ENCODE data around the gene EXOSC1. TPM values are rescaled to one million over a fixed set of nuclear protein-coding genes. Genes with fewer than 3 reads are reported as not detected.

EXOSC1 gene
- total RNA-seq, 1 donor from 2014 or later = 37.6 TPM

- H3K27ac ChIP-seq = peak overlapping the region; percentile 8
- no peak for DNase-seq (ENCODE audit: extremely low spot score in 2 of 2)
- peaks cover 14% of the 10 kb centered on the region for H3K4me1 ChIP-seq
- peaks cover 0 to 17% of the 10 kb centered on the region in 2 donors for H3K36me3 ChIP-seq
- no peaks in the 10 kb centered on the region for H3K9me3 ChIP-seq
- no peaks in the 10 kb centered on the region for H3K27me3 ChIP-seq
- TF ChIP-seq POLR2A (IDR thresholded peaks at IDR 0.05) = no peak
- peak in 1 of 2 donors; percentile 27 for TF ChIP-seq POLR2AphosphoS5 (IDR thresholded peaks at IDR 0.05; ENCODE audit: insufficient read depth in 1 of 2, low read depth in 1 of 2)
- intact Hi-C loops (cut with DNase I) = no loop called here
- H3K4me3 ChIP-seq = peak overlapping the region; percentile 78 to 88
Measured at GRCh38 chr10:97399843-97400545, 45.8 kb downstream of the EXOSC1 start.

- no peak for TF ChIP-seq POLR2A (IDR thresholded peaks at IDR 0.05)
- TF ChIP-seq CTCF (IDR thresholded peaks at IDR 0.05) = no peak
- no peak for TF ChIP-seq POLR2AphosphoS5 (IDR thresholded peaks at IDR 0.05; ENCODE audit: insufficient read depth in 1 of 2, low read depth in 1 of 2)
- H3K27ac ChIP-seq = no peak overlapping the region
- intact Hi-C loops (cut with DNase I) = no loop called here
- H3K4me1 ChIP-seq = peaks cover 14% of the 10 kb centered on the region
- peaks cover 0 to 39% of the 10 kb centered on the region in 2 donors for H3K36me3 ChIP-seq
- no peak overlapping the region for H3K4me3 ChIP-seq
- DNase-seq (ENCODE audit: extremely low spot score in 2 of 2) = no peak
- H3K9me3 ChIP-seq = no peaks in the 10 kb centered on the region
- H3K27me3 ChIP-seq = no peaks in the 10 kb centered on the region
Measured at GRCh38 chr10:97396056-97396455, 49.8 kb downstream of the EXOSC1 start.

GRCh38 chr10:97393034-97393573 lies 52.7 kb downstream of the EXOSC1 start:
- peaks cover 0 to 60% of the 10 kb centered on the region in 2 donors for H3K36me3 ChIP-seq
- H3K4me1 ChIP-seq = no peaks in the 10 kb centered on the region
- no peaks in the 10 kb centered on the region for H3K27me3 ChIP-seq
- no peak for DNase-seq (ENCODE audit: extremely low spot score in 2 of 2)
- no peak for TF ChIP-seq POLR2AphosphoS5 (IDR thresholded peaks at IDR 0.05; ENCODE audit: insufficient read depth in 1 of 2, low read depth in 1 of 2)
- TF ChIP-seq CTCF (IDR thresholded peaks at IDR 0.05) = no peak
- no peak for TF ChIP-seq POLR2A (IDR thresholded peaks at IDR 0.05)
- H3K4me3 ChIP-seq = no peak overlapping the region
- intact Hi-C loops (cut with DNase I) = no loop called here
- H3K9me3 ChIP-seq = no peaks in the 10 kb centered on the region
- H3K27ac ChIP-seq = no peak overlapping the region

- H3K4me3 ChIP-seq = no peak overlapping the region
- no peaks in the 10 kb centered on the region for H3K9me3 ChIP-seq
- intact Hi-C loops (cut with DNase I) = no loop called here
- H3K27me3 ChIP-seq = no peaks in the 10 kb centered on the region
- no peak overlapping the region for H3K27ac ChIP-seq
- DNase-seq (ENCODE audit: extremely low spot score in 2 of 2) = no peak
- TF ChIP-seq CTCF (IDR thresholded peaks at IDR 0.05) = no peak
- TF ChIP-seq POLR2AphosphoS5 (IDR thresholded peaks at IDR 0.05; ENCODE audit: insufficient read depth in 1 of 2, low read depth in 1 of 2) = no peak
- no peak for TF ChIP-seq POLR2A (IDR thresholded peaks at IDR 0.05)
- H3K36me3 ChIP-seq = peaks cover 0 to 51% of the 10 kb centered on the region in 2 donors
- no peaks in the 10 kb centered on the region for H3K4me1 ChIP-seq
Measured at GRCh38 chr10:97390091-97390490, 55.7 kb downstream of the EXOSC1 start.

- intact Hi-C loops (cut with DNase I) = no loop called here
Measured at GRCh38 chr10:97388152-97388551, 57.7 kb downstream of the EXOSC1 start.

More at GRCh38 chr10:97388152-97388551, 57.7 kb downstream of the EXOSC1 start:
- H3K36me3 ChIP-seq = peaks cover 0 to 35% of the 10 kb centered on the region in 2 donors
- no peak for DNase-seq (ENCODE audit: extremely low spot score in 2 of 2)
- no peaks in the 10 kb centered on the region for H3K9me3 ChIP-seq
- no peaks in the 10 kb centered on the region for H3K27me3 ChIP-seq
- H3K27ac ChIP-seq = no peak overlapping the region
- no peak for TF ChIP-seq POLR2AphosphoS5 (IDR thresholded peaks at IDR 0.05; ENCODE audit: insufficient read depth in 1 of 2, low read depth in 1 of 2)
- no peak for TF ChIP-seq POLR2A (IDR thresholded peaks at IDR 0.05)
- TF ChIP-seq CTCF (IDR thresholded peaks at IDR 0.05) = no peak
- H3K4me3 ChIP-seq = no peak overlapping the region
- no peaks in the 10 kb centered on the region for H3K4me1 ChIP-seq

Small RNA genes within 50 kb of the gene (small RNA-seq; reads per million reads assigned to genes)
- not detected for gene RF00019

Other genes starting within 250 kb of the EXOSC1 start
- gene ARHGAP19, start 153.4 kb downstream of the EXOSC1 start, total RNA-seq = 3.9 TPM
- 4.4 TPM for gene FRAT1, start 126.7 kb downstream of the EXOSC1 start, total RNA-seq
- 8.6 TPM for gene FRAT2, start 111.3 kb downstream of the EXOSC1 start, total RNA-seq
- 32.7 TPM for gene RRP12, start 44.7 kb downstream of the EXOSC1 start, total RNA-seq
- 224 TPM for gene PGAM1, start 19.8 kb downstream of the EXOSC1 start, total RNA-seq
- gene ZDHHC16, start 169 bp upstream of the EXOSC1 start, total RNA-seq = 27.3 TPM
- gene MMS19, start 52.4 kb upstream of the EXOSC1 start, total RNA-seq = 92.6 TPM
- gene UBTD1, start 52.9 kb upstream of the EXOSC1 start, total RNA-seq = 18.4 TPM
- not detected for gene ANKRD2, start 126.8 kb upstream of the EXOSC1 start, total RNA-seq
- gene HOGA1, start 138.4 kb upstream of the EXOSC1 start, total RNA-seq = 0.98 TPM
- not detected for gene C10orf62, start 143.7 kb upstream of the EXOSC1 start, total RNA-seq
- 1.7 TPM for gene MORN4, start 187.5 kb upstream of the EXOSC1 start, total RNA-seq
- 17.7 TPM for gene PI4K2A, start 194.7 kb upstream of the EXOSC1 start, total RNA-seq
- gene AVPI1, start 241.2 kb upstream of the EXOSC1 start, total RNA-seq = 125 TPM

Measured in vagina (tissue), 2 donors.